HG02798 (cell line): ENCODE results near the gene SCO2.

Experiments
- ATAC-seq: cut with Tn5 transposase; IDR thresholded peaks from one replicate; pipeline ENCODE4 v1.9.1; 2021; ENCODE audit warnings: mild to moderate bottlenecking; ENCODE audit not compliant: unreplicated experiment, poor library complexity

SCO2 gene

GRCh38 chr22:50503475-50504145, 21.8 kb downstream of the SCO2 start:
- no peak for ATAC-seq

GRCh38 chr22:50502628-50503474, 22.5 kb downstream of the SCO2 start:
- ATAC-seq: no peak

GRCh38 chr22:50502096-50502495, 23.3 kb downstream of the SCO2 start:
- ATAC-seq: no peak

- ATAC-seq: no peak
Observed at GRCh38 chr22:50500452-50500851, 24.9 kb downstream of the SCO2 start.

GRCh38 chr22:50498322-50498890, 27.0 kb downstream of the SCO2 start:
- no peak for ATAC-seq

GRCh38 chr22:50497093-50497492, 28.3 kb downstream of the SCO2 start:
- ATAC-seq: no peak

- ATAC-seq: no peak
Observed at GRCh38 chr22:50490531-50491308, 34.7 kb downstream of the SCO2 start.

GRCh38 chr22:50489363-50490243, 35.8 kb downstream of the SCO2 start:
- ATAC-seq: no peak

- ATAC-seq: no peak
Observed at GRCh38 chr22:50488886-50489285, 36.5 kb downstream of the SCO2 start.

GRCh38 chr22:50488006-50488677, 37.3 kb downstream of the SCO2 start:
- ATAC-seq: no peak

GRCh38 chr22:50487290-50488005, 38.0 kb downstream of the SCO2 start:
- ATAC-seq: no peak

GRCh38 chr22:50486561-50487289, 38.7 kb downstream of the SCO2 start, which contains the start of gene MIOX:
Gene MIOX (plus strand): TSS chr22:50486859. CDS start chr22:50486898, 39 bp downstream.
- no peak for ATAC-seq

GRCh38 chr22:50485221-50486131, 39.9 kb downstream of the SCO2 start:
- no peak for ATAC-seq

- ATAC-seq: no peak
Observed at GRCh38 chr22:50483977-50484853, 41.2 kb downstream of the SCO2 start.

- ATAC-seq: no peak
Observed at GRCh38 chr22:50483556-50483955, 41.8 kb downstream of the SCO2 start.

- no peak for ATAC-seq
Observed at GRCh38 chr22:50483106-50483505, 42.3 kb downstream of the SCO2 start.
